GM04504 (cell line): ENCODE data around the gene GON4L.
"Not testable (repeated sequence)": the region's sequence is repeated elsewhere in the genome, so short reads cannot be mapped to it uniquely, and the experiment has no call there.

ENCODE experiments used
- DNase-seq: peaks from one replicate; pipeline ENCODE4 v3.0.0-alpha.2; 2012; ENCODE audit warnings: low read depth

The GON4L gene

DNA sequence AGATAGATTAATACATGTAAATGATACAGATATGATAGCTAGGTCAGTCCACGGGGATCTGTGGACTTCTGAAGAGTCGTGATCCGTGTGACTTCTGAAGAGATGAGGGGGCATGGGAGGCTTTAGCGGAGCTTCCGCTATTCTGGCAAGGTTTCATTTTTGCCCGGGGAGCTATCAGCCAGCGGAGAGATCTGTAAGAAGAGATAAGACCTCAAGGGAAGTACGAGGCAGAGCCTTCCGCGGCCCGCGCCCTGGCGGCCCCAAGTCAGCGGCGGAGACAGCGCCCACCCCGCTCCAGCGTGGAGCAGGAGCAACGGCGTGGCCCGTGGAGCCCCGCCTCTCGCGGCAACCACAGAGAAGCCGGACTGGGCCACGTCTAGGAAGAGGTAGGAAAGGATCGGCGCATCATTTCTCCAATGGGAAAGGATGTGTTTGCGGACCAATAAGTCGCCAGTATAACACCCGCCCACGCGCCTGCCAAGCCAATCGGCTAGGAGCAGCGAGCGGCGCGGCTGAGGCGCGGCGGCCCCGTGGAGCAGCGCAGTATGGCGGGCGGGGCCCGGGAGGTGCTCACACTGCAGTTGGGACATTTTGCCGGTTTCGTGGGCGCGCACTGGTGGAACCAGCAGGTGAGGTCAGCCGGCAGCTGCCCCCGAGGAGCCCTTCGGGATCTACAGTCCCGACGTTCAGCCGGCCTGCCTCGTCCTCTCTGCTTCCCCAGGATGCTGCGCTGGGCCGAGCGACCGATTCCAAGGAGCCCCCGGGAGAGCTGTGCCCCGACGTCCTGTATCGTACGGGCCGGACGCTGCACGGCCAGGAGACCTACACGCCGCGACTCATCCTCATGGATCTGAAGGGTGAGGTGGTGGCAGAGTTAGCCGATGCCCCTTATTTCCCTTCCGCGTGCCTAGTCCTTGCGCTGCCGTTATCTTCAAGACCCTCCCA lies 111.5 kb downstream of the GON4L start:
- DNase-seq: peak; percentile 93

DNA sequence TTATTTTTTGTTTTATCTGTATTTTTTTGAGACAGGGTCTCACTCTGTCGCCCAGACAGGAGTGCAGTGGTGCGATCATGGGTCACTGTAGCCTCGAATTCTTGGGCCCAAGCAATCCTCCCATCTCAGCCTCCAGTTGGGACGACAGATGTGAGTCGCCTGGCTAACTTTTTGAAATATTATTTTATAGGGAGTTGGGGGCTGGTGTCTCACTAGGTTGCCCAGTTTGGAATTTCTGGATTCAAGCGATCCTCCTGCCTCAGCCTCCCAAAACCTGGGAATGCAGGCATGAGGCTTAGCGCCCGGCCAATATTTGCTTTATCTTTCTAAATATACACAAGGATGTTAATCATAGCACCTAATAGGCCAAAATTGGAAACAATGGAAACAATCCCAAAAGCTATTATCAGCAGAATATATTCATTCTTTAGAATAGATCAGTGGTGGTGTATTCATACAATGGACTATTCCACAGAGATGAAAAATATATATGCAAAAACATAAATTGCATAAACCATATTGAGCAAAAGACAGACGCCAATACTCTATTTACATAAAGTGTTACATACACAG lies 112.2 kb downstream of the GON4L start:
- DNase-seq: no peak

DNA sequence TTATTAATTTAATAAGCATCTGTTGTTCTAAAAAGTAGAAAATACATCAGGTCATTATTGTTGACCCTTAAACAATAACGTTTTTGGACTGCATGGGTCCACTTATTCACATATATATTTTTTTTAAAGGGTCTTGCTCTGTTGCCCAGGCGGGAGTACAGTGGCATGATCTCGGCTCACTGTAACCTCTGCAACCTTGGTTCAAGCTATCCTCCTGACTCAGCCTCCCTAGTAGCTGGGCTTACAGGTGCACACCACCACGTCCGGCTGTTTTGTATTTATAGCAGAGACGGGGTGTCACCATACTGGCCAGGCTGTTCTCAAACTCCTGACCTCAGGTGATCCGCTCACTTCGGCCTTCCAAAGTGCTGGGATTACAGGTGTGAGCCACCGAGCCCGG lies 115.1 kb downstream of the GON4L start:
- DNase-seq: no peak

DNA sequence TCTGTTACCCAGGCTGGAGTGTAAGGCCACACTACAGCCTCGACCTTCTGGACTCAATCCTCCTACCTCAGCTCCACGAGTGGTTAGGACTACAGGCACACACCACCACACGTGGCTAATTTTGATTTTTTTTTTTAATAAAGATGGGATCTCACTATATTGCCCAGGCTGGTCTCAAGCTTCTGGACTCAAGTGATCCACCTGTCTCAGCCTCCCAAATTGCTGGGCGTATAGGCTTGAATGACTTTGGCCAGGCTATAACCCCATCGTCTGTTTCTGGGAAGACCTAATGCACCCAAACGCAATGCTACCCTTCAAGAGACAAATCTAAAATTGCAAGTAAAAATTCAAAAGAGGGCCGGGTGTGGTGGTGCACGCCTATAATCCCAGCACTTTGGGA lies 116.0 kb downstream of the GON4L start:
- DNase-seq: no peak

DNA sequence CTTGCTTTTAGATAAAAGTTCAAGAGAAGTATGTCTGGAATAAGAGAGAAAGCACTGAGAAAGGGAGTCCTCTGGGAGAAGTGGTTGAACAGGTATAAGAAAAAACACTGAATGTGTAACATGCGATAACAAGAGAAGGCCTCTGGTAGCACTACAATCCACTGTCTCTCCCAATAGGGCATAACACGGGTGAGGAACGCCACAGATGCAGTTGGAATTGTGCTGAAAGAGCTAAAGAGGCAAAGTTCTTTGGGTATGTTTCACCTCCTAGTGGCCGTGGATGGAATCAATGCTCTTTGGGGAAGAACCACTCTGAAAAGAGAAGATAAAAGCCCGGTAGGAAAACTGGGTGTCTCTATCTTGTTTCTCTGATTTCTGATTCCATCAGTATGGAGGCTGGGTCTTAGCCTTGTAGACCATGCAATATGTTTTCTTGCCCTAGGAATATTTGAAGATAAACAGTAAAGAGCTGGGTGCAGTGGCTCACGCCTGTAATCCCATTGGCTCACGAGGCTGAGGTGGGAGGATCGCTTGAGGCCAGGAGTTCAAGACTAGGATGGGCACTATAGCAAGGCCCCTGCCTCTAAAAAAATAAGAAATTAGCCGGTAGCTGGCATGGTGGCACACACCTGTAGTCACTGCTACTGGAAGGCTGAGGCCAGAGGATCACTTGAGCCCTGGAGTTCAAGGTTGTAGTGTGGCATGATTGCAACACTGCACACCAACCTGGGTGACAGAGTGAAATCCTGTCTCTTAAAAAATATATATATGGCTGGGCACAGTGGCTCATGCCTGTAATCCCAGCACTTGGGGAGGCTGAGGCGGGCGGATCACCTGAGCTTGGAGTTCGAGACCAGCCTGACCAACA lies 127.7 kb downstream of the GON4L start:
- peak; percentile 36 for DNase-seq

DNA sequence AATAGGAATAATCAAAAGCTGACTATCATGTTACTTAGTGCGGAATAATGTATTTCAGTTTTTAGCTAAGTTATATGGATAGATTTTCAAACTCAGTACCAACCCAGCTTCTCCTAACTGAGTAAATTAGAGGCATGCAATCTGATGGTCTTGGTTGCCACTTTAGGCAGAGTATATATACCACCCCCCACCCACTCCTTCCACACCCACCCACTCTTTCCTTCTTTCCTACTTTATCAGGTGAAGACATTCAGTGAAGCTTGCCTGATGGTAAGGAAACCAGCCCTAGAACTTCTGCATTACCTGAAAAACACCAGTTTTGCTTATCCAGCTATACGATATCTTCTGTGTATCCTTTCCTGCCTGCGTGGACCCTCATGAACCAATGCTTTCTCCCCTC lies 131.9 kb downstream of the GON4L start:
- no peak for DNase-seq

DNA sequence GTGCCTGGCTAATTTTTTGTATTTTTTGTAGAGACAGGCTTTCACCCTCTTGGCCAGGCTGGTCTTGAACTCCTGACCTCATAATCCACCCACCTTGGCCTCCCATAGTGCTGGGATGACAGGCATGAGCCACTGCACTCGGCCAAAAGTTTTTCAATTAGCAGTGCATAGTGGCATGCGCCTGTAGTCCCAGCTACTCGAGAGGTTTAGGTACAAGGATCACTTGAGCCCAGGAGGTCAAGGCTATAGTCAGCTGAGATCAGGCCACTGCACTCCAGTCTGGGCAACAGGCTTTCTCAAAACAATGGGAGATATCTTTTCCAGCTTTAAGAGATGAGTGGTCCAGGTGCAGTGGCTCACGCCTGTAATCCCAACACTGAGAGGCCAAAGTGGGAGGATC lies 137.3 kb downstream of the GON4L start:
- no peak for DNase-seq

DNA sequence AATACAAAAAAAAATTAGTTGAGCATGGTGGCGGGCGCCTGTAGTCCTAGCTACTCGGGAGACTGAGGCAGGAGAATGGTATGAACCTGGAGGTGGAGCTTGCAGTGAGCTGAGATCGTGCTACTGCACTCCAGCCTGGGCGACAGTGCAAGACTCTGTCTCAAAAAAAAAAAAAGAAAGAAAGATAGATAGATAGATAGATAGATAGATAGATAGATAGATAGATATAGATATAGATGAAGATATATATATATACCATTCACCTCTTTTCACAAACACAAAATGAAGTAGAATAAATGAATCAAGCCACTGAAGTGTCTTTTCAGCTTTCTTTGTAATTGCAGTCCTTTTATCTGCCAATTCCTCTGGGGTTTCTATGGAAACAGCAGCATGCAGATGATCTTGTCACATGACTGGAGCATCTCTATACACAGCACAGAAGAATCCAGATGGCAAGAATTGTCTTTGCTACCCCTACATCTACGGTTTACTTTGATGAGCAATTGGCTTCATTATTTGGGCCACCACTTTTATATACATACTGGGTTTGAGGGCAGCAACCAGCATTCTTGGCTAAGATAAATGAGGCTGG lies 138.4 kb downstream of the GON4L start:
- not testable (repeated sequence) for DNase-seq

DNA sequence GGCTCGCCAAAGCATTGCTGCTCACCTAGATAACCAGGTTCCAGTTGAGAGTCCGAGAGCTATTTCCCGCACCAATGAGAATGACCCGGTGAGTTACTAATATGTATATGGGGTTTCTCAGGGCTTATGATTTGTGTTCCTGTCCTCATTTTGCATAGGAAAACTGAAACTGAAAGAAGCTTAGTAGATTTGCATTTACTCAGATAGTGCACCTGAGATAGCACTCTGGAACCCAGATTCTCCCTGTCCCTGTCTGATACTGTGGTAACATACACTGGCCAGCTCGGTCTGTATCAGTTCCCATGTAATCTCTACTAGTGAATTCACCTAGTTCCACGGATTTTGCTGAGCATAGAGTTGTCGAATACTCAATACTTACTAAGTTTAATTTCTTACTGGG lies 140.0 kb downstream of the GON4L start:
- DNase-seq: no peak

DNA sequence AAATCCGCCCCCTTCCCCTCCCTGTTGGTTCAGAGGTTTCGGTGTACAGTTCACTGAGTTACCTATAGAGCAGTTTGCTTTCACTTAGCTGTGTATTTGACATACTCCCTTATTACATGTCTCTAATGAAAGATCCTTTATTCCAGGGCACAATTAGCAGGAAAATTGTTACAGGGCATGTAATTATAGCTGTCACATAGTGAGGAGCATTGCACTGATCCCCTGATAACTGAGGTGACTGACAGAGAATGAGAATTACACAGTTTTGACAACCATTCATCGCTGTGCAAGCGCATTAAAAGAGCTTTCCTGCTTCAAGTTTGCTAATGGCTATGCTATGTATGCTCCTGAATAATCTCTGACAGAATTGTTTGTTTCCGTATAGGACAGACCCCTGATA lies 141.2 kb downstream of the GON4L start:
- no peak for DNase-seq

DNA sequence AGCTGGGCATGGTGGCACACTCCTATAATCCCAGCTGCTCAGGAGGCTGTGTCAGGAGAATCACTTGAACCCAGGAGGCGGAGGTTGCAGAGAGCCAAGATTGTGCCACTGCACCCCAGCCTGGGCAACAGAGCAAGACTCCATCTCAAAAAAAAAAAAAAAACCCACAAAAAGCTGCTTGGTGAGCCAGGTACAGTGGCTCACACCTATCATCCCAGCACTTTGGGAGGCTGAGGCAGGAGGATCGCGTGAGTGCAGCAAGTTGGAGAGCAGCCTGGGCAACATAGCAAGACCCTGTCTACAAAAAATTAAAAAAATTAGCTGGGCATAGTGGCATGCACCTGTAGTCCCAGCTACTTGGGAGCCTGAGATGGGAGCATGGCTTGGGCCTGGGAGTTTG lies 142.0 kb downstream of the GON4L start:
- DNase-seq: not testable (repeated sequence)

DNA sequence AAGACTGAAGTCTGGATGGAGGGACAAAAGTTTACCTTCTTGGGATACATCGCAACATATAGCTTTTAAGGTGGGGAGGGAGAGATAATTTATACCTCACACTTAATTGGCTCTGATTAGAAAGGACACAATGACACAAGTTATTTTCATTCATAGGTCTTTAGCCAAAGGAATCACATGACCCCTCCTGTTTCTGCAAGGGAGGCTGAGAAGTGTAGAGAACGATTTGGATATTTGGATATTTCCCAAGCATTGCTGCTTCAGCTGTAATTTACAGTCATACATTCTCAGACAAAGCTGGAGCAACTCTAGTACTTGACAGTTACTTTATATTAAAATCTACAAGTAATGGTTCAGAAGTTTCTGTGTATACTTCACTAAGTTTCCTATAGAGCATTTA lies 143.9 kb downstream of the GON4L start:
- DNase-seq: no peak

DNA sequence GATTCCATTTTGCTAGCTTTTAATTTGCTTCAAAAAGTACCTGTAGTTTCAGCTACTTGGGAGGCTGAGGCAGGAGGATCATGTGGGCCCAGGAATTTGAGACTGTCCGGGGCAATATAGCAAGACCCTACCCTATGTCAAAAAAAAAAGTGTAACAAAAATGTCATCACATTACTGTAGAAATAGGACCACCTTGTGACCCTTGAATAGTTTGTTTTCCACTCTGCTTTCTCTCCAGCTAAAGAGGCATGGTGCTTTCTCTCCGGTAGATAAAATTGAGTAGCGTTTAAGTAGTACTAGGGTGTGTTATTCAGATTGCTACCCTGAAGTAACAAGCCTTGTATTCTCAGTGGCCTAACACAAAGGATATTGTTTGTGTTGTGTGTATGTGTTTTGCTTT lies 144.4 kb downstream of the GON4L start:
- not testable (repeated sequence) for DNase-seq

DNA sequence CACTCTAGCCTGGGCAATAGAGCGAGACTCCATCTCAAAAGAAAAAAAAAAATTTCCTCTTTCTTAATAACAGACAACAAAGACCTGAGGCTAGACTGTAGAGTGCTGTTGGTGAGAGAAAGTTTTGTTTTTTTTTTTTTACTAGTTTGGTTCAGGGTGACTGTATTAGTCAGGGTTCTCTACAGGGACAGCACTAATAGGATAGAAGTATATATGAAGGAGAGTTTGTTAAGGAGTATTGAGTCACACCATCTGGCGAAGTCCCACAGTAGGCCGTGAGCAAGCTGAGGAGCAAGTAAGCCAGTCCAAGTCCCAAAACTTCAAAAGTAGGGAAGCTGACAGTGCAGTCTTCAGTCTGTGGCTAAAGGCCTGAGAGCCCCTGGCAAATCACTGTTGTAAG lies 145.6 kb downstream of the GON4L start:
- not testable (repeated sequence) for DNase-seq

DNA sequence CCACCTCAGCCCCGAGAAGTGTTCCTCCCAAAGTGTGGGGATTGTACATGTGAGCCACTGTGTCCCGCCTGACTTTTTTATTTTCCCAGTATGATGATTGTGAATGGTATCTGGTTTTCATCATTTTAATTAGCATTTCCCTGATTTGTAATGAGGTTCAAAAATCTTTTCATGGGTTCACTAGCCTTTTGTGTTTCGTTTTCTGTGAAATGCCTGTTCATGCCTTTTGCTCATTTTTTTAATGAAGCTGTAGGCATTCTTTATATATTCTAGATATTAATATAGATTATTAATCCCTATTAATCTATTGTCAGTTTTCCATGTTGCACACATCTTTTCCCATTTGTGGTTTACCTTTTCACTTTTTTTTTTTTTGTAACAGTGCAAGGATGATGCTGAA lies 147.6 kb downstream of the GON4L start:
- DNase-seq: no peak

DNA sequence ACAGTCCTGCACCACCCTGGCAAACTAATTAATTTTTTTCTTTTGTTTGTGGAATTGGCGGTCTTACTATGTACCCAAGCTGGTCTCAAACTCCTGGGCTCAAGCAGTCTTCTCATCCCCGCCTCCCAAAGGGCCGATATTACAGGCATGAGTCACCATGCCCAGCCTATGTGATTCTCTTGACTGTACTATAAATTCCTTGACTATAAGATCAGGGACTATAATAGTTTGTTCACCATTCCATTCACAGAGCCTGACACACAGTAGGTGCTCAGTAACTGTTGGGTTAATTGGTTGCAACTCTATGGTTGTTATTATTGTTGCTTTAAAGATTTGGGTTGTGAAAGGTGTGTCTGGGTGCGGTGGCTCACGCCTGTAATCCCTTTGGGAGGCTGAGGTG lies 150.9 kb downstream of the GON4L start:
- no peak for DNase-seq

DNA sequence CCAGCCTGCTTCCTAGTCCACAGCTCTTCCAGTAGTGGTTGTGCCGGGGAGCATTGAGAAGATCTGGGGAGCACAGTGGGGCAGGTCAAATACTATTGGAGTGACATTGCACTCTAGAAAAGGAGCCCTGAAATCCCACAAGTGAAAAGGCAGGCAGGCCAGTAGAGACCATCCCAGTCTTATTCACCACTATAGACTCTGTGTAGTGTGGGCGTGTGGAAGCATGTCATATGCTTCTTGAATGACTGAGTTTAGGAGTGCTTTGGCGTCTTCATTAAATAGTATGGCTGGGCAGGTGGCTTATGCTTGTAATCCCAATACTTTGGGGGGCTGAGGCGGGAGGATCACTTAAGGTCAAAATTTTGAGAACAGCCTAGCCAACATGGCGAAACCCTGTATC lies 152.6 kb downstream of the GON4L start:
- DNase-seq: not testable (repeated sequence)

DNA sequence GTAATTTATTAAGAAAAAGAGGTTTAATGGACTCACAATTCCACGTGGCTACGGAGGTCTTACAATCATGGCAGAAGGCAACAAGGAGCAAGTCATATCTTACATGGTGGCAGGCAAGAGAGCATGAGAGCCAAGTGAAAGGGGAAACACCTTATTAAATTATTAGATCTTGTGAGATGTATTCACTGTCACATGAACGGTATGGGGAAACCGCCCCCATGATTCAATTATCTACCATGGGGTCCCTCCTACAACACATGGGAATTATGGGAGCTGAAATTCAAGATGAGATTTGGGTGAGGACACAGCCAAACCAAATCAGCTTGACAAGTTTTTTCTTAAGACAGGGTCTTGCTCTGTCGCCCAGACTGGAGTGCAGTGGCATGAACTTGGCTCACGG lies 153.8 kb downstream of the GON4L start:
- DNase-seq: no peak

DNA sequence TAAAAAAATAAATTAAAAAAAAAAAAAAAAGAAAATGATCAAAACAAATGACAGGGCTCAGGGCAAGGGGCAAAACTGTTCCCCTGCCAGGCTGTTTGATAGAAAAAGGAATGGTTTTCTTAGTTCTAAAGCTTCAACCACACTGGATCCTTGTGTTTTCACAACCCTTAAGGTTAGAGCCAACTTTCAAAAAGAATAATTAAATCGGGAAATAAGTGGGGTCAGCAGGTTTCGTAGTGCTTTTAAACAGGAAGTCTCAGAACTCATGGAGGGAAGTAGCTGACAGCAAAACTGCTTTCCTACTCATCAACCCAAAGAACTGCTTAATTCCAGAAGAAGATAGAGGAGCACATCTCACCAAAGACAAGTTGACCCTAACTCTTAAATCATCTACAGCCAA lies 155.3 kb downstream of the GON4L start:
- DNase-seq: not testable (repeated sequence)
